ENCODE data around the gene ASF1B. TPM values are rescaled to one million over a fixed set of nuclear protein-coding genes. Genes with fewer than 3 reads are reported as not detected.

The ASF1B gene
- total RNA-seq, 1 donor from 2014 or later, result 83.4 TPM

- DNase-seq (ENCODE audit: low spot score), result no peak
- Mint-ChIP-seq H3K27ac (no peak overlapping the region), H3K27me3 (ENCODE audit: low read depth) (no peaks in the 10 kb centered on the region), H3K36me3 (ENCODE audit: low read depth) (peaks cover 15% of the 10 kb centered on the region), H3K9me3 (no peaks in the 10 kb centered on the region), H3K4me1 (ENCODE audit: low read depth) (peaks cover 36% of the 10 kb centered on the region), H3K4me3 (ENCODE audit: low read depth) (no peak overlapping the region)
- intact Hi-C loops (cut with micrococcal nuclease), result no loop called here
Measured at GRCh38 chr19:14142262-14143190, 6.1 kb upstream of the ASF1B start.

- intact Hi-C loops (cut with micrococcal nuclease), result no loop called here
- H3K4me3 Mint-ChIP-seq (ENCODE audit: low read depth), result no peak overlapping the region
- H3K9me3 Mint-ChIP-seq, result no peaks in the 10 kb centered on the region
- no peak for DNase-seq (ENCODE audit: low spot score)
- no peak overlapping the region for H3K27ac Mint-ChIP-seq
- H3K36me3 Mint-ChIP-seq (ENCODE audit: low read depth), result peaks cover 15% of the 10 kb centered on the region
- peaks cover 35% of the 10 kb centered on the region for H3K4me1 Mint-ChIP-seq (ENCODE audit: low read depth)
- H3K27me3 Mint-ChIP-seq (ENCODE audit: low read depth), result no peaks in the 10 kb centered on the region
Measured at GRCh38 chr19:14141041-14141440, 4.7 kb upstream of the ASF1B start.

- H3K4me3 Mint-ChIP-seq (ENCODE audit: low read depth), result no peak overlapping the region
- no peaks in the 10 kb centered on the region for H3K27me3 Mint-ChIP-seq (ENCODE audit: low read depth)
Measured at GRCh38 chr19:14139944-14140343, 3.6 kb upstream of the ASF1B start.

GRCh38 chr19:14138576-14139265 lies 2.3 kb upstream of the ASF1B start:
- H3K4me3 Mint-ChIP-seq (ENCODE audit: low read depth), result peak overlapping the region; percentile 64
- peaks cover 25% of the 10 kb centered on the region for H3K36me3 Mint-ChIP-seq (ENCODE audit: low read depth)
- peaks cover 37% of the 10 kb centered on the region for H3K4me1 Mint-ChIP-seq (ENCODE audit: low read depth)
- intact Hi-C loops (cut with micrococcal nuclease), result loop anchor here (5.0 kb wide), 4 partner anchors 59 to 229 kb away; partner anchors contain the start of gene MISP3
- no peak for DNase-seq (ENCODE audit: low spot score)
- no peaks in the 10 kb centered on the region for H3K9me3 Mint-ChIP-seq
- no peaks in the 10 kb centered on the region for H3K27me3 Mint-ChIP-seq (ENCODE audit: low read depth)
- peak overlapping the region; percentile 50 for H3K27ac Mint-ChIP-seq

More at GRCh38 chr19:14139944-14140343, 3.6 kb upstream of the ASF1B start:
- intact Hi-C loops (cut with micrococcal nuclease), result loop anchor here (5.0 kb wide), 4 partner anchors 57 to 227 kb away; partner anchors contain the start of gene MISP3
- Mint-ChIP-seq H3K9me3 (no peaks in the 10 kb centered on the region), H3K4me1 (ENCODE audit: low read depth) (peaks cover 30% of the 10 kb centered on the region), H3K36me3 (ENCODE audit: low read depth) (peaks cover 15% of the 10 kb centered on the region), H3K27ac (peak overlapping the region; percentile 22)
- DNase-seq (ENCODE audit: low spot score), result no peak

GRCh38 chr19:14135985-14136508 lies 342 bp downstream of the ASF1B start:
- DNase-seq (ENCODE audit: low spot score), result no peak
- peak overlapping the region; percentile 98 for H3K27ac Mint-ChIP-seq
- peak overlapping the region; percentile 99 for H3K4me3 Mint-ChIP-seq (ENCODE audit: low read depth)
- peaks cover 36% of the 10 kb centered on the region for H3K36me3 Mint-ChIP-seq (ENCODE audit: low read depth)
- intact Hi-C loops (cut with micrococcal nuclease), result loop anchor here (2.0 to 5.0 kb wide), 10 partner anchors 45 to 361 kb away; partner anchors contain the start of genes C19orf53, DDX39A, MISP3 and SAMD1
- H3K9me3 Mint-ChIP-seq, result no peaks in the 10 kb centered on the region
- no peaks in the 10 kb centered on the region for H3K27me3 Mint-ChIP-seq (ENCODE audit: low read depth)
- peaks cover 26% of the 10 kb centered on the region for H3K4me1 Mint-ChIP-seq (ENCODE audit: low read depth)

- Mint-ChIP-seq H3K36me3 (ENCODE audit: low read depth) (peaks cover 34% of the 10 kb centered on the region), H3K27me3 (ENCODE audit: low read depth) (no peaks in the 10 kb centered on the region), H3K4me3 (ENCODE audit: low read depth) (peak overlapping the region; percentile 99), H3K9me3 (no peaks in the 10 kb centered on the region), H3K4me1 (ENCODE audit: low read depth) (peaks cover 24% of the 10 kb centered on the region), H3K27ac (peak overlapping the region; percentile 78)
- intact Hi-C loops (cut with micrococcal nuclease), result loop anchor here (5.0 kb wide), 4 partner anchors 62 to 232 kb away; partner anchors contain the start of gene MISP3
- no peak for DNase-seq (ENCODE audit: low spot score)
Measured at GRCh38 chr19:14135355-14135754, 1.0 kb downstream of the ASF1B start.

GRCh38 chr19:14127929-14128509 lies 8.4 kb downstream of the ASF1B start:
- Mint-ChIP-seq H3K9me3 (no peaks in the 10 kb centered on the region), H3K4me1 (ENCODE audit: low read depth) (no peaks in the 10 kb centered on the region), H3K36me3 (ENCODE audit: low read depth) (peaks cover 48% of the 10 kb centered on the region), H3K27ac (no peak overlapping the region), H3K4me3 (ENCODE audit: low read depth) (no peak overlapping the region), H3K27me3 (ENCODE audit: low read depth) (no peaks in the 10 kb centered on the region)
- intact Hi-C loops (cut with micrococcal nuclease), result no loop called here
- no peak for DNase-seq (ENCODE audit: low spot score)

- no peaks in the 10 kb centered on the region for H3K9me3 Mint-ChIP-seq
- H3K27ac Mint-ChIP-seq, result no peak overlapping the region
- H3K4me1 Mint-ChIP-seq (ENCODE audit: low read depth), result no peaks in the 10 kb centered on the region
- DNase-seq (ENCODE audit: low spot score), result no peak
- no peaks in the 10 kb centered on the region for H3K27me3 Mint-ChIP-seq (ENCODE audit: low read depth)
- H3K36me3 Mint-ChIP-seq (ENCODE audit: low read depth), result peaks cover 50% of the 10 kb centered on the region
- H3K4me3 Mint-ChIP-seq (ENCODE audit: low read depth), result no peak overlapping the region
- intact Hi-C loops (cut with micrococcal nuclease), result no loop called here
Measured at GRCh38 chr19:14127176-14127575, 9.2 kb downstream of the ASF1B start.

- intact Hi-C loops (cut with micrococcal nuclease), result no loop called here
- Mint-ChIP-seq H3K9me3 (no peaks in the 10 kb centered on the region), H3K4me1 (ENCODE audit: low read depth) (peaks cover 9% of the 10 kb centered on the region), H3K27ac (no peak overlapping the region), H3K4me3 (ENCODE audit: low read depth) (no peak overlapping the region), H3K27me3 (ENCODE audit: low read depth) (no peaks in the 10 kb centered on the region), H3K36me3 (ENCODE audit: low read depth) (peaks cover 45% of the 10 kb centered on the region)
- DNase-seq (ENCODE audit: low spot score), result no peak
Measured at GRCh38 chr19:14122924-14123323, 13.5 kb downstream of the ASF1B start.

GRCh38 chr19:14120497-14120780 lies 15.9 kb downstream of the ASF1B start:
- peaks cover 27% of the 10 kb centered on the region for H3K36me3 Mint-ChIP-seq (ENCODE audit: low read depth)
- no peak overlapping the region for H3K27ac Mint-ChIP-seq
- H3K27me3 Mint-ChIP-seq (ENCODE audit: low read depth), result no peaks in the 10 kb centered on the region
- no peak for DNase-seq (ENCODE audit: low spot score)
- H3K4me3 Mint-ChIP-seq (ENCODE audit: low read depth), result no peak overlapping the region
- H3K4me1 Mint-ChIP-seq (ENCODE audit: low read depth), result peaks cover 21% of the 10 kb centered on the region
- H3K9me3 Mint-ChIP-seq, result no peaks in the 10 kb centered on the region
- intact Hi-C loops (cut with micrococcal nuclease), result no loop called here

- peaks cover 23% of the 10 kb centered on the region for H3K36me3 Mint-ChIP-seq (ENCODE audit: low read depth)
- no peaks in the 10 kb centered on the region for H3K9me3 Mint-ChIP-seq
- intact Hi-C loops (cut with micrococcal nuclease), result no loop called here
- H3K4me3 Mint-ChIP-seq (ENCODE audit: low read depth), result no peak overlapping the region
- no peaks in the 10 kb centered on the region for H3K27me3 Mint-ChIP-seq (ENCODE audit: low read depth)
- peaks cover 23% of the 10 kb centered on the region for H3K4me1 Mint-ChIP-seq (ENCODE audit: low read depth)
- no peak overlapping the region for H3K27ac Mint-ChIP-seq
- no peak for DNase-seq (ENCODE audit: low spot score)
Measured at GRCh38 chr19:14119644-14120496, 16.5 kb downstream of the ASF1B start.

- intact Hi-C loops (cut with micrococcal nuclease), result no loop called here
- Mint-ChIP-seq H3K27me3 (ENCODE audit: low read depth) (no peaks in the 10 kb centered on the region), H3K27ac (peak overlapping the region; percentile 95), H3K4me3 (ENCODE audit: low read depth) (peak overlapping the region; percentile 96), H3K4me1 (ENCODE audit: low read depth) (peaks cover 26% of the 10 kb centered on the region), H3K36me3 (ENCODE audit: low read depth) (peaks cover 16% of the 10 kb centered on the region), H3K9me3 (no peaks in the 10 kb centered on the region)
- DNase-seq (ENCODE audit: low spot score), result no peak
Measured at GRCh38 chr19:14119146-14119545, 17.2 kb downstream of the ASF1B start.

All from activated T-helper 2 cell treated with anti-CD3 and anti-CD28 coated beads, Interferon-gamma antibody, Interleukin-2, Interleukin-4, amounts not matched to agents 10 μg/mL and 5 μg/mL and 100 μg/mL, durations not matched to agents 14 hours and 24 hours and 36 hours (primary cell).